Uterus (tissue), 2 donors: ENCODE data around the gene ESRRG.

ENCODE experiments used
- POLR2A ChIP-seq, 2 donors: fragments of 450-650 bp; IDR thresholded peaks; one replicate each; pipeline ENCODE4 v1.6.1; 2016; ENCODE audit warnings: antibody characterized with exemption in 2 of 2, mild to moderate bottlenecking in 1 of 2, moderate library complexity in 1 of 2
- TF ChIP-seq, protein P1 (sequence below), 4 experiments: fragments of 200-600 bp in 2 of 4; fragments of 450-650 bp in 2 of 4; sonication (generic) in 2 of 4; IDR thresholded peaks; one replicate each; pipeline ENCODE4 v1.5.1; 2016 to 2019; ENCODE audit warnings: antibody characterized with exemption in 4 of 4, mild to moderate bottlenecking in 2 of 4, moderate library complexity in 1 of 4

DNA sequence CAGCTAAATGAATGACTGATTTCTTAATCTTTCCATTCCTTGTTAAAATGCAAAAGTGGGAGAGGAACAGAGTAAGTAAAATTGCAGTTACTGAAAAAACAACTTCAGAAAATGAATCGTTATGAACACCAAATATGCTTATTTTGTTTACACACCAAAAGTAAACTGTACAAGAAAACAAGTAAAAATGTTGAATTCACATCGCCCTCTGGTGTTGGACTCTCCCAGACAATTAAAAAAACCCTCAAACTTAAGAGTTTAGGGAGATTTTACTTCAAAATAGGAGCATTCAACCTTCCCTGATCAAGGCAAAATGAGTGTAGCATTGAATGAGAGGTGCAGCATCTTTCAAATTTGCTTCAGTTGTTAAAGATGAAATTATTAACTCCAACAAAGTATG lies 19.4 kb upstream of the ESRRG start:
- TF ChIP-seq, protein P1, sequence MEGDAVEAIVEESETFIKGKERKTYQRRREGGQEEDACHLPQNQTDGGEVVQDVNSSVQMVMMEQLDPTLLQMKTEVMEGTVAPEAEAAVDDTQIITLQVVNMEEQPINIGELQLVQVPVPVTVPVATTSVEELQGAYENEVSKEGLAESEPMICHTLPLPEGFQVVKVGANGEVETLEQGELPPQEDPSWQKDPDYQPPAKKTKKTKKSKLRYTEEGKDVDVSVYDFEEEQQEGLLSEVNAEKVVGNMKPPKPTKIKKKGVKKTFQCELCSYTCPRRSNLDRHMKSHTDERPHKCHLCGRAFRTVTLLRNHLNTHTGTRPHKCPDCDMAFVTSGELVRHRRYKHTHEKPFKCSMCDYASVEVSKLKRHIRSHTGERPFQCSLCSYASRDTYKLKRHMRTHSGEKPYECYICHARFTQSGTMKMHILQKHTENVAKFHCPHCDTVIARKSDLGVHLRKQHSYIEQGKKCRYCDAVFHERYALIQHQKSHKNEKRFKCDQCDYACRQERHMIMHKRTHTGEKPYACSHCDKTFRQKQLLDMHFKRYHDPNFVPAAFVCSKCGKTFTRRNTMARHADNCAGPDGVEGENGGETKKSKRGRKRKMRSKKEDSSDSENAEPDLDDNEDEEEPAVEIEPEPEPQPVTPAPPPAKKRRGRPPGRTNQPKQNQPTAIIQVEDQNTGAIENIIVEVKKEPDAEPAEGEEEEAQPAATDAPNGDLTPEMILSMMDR (IDR thresholded peaks at IDR 0.05) = no peak
- TF ChIP-seq POLR2A (IDR thresholded peaks at IDR 0.05) = no peak
